Activated CD4-positive, alpha-beta T cell treated with anti-CD3 and anti-CD28 coated beads for 24 hours (primary cell): ENCODE measurements around the gene TSSC4.

Experiments
- DNase-seq, 2 donors: peaks; one replicate each; pipeline ENCODE4 v3.0.0-alpha.2; 2020; ENCODE audit warnings: low read depth in 2 of 2

The TSSC4 gene

DNA sequence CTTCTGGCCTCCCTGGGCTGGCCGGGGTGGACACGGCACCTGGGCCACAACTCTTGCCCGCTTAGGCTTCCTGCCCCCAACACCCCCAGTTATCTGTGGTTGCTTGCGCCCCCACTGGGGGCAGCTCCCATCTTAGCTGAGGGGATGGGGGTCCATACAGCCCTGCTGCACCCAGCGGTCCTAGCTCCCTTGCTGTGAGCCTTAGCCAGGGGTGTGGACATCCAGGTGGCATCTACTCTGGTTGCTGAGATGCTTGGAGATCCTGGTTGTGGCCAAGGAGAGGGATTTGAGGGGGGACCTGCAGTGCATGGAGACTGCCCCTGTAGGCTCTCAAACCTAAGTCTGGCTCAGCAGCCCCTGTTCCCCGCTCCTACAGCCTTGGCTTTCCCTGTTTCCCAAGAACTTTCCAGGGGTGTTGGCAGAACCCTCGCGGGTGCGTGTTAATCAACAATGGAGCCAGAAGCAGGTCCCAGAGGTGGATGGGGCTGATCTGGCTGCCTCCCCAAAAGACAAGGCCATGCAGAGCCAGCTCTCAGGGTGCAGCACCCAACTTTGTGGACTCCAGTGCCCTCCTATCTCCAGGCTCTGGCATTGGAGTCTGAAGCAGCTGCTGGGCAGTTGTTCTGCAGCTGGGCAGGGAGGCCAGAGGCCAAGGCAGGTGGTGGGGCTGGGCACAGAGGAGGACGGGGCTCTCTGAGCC, 47.6 kb downstream of the TSSC4 start:
- DNase-seq, result no peak

DNA sequence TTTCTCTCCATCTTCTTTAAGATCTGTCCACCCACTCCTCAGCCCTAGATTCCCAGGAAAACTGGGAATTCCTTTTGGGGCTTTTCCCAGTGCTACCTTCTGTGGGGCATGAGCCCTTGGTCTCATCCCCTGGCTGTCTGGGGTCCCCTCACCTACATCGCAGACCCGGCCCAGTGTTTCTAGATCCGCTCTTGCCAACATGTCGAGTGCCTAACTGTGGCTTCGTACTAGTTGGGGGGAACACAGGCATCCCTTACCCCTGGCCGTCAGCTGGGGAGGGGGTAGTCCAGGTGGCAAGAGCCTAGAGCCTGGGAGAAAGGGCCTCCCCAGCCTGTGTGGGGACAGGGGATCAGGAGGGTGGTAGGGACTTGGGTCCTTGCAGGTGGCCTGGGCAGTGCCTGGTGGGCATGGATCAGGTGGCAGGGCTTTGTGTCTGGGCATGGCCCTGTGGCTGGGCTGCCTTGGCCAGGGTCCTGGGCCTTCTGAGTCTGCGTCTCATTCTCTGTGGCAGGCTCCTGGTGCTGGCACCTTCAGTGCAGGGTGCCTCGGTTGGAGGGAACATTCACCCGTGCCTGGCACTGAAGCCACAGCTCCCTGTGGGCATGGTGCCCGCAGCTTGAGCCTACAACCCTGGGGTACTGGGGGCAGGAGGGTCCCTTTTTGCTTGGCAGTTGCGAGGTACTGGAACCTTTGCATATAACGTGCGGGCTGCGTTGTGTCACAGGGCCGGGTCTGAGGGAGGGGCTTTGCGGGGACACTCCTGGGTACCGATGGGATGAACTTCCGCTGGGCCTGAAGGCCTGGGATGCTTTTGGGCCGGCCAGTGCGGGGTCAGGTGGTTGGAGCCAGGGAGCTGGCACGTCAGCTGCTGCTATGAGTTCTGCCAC, 48.4 kb downstream of the TSSC4 start:
- DNase-seq, result no peak

DNA sequence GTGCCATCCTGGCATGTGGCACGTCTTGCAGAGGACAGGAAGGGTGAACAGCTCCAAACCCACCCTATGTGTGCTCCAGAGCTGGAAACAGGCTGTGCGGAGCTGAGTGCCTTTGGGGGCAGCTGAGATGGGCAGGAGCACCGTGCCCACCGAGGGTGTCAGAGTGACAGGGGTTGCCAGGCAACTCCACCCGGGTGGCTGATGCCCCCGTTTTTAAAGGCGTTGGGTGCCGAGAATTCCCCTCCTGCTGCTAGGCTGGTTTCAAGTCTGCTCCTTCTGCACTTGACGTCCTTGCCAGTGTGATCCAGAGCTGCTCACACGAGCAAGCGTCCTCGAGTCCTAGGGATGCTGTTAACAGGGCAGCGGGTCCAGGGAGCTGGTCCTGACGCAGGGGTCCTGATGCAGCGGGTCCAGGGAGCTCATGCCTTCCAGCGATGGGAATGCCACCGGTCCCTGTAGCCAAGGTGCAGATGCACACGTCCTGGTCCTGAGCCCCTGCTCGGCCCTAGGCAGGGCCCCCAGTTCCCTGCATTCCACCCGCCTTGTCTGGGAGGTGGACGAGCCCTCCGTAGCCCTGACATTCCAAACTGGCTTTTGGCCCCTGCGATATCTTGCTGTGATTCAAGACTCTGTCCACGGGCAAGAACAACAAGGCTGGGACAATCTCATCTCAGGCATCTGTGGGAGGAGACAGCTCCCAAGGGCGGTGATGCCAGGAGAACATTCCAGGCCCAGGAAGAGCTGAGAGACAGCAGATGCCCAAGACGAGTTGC, 49.2 kb downstream of the TSSC4 start:
- no peak for DNase-seq

DNA sequence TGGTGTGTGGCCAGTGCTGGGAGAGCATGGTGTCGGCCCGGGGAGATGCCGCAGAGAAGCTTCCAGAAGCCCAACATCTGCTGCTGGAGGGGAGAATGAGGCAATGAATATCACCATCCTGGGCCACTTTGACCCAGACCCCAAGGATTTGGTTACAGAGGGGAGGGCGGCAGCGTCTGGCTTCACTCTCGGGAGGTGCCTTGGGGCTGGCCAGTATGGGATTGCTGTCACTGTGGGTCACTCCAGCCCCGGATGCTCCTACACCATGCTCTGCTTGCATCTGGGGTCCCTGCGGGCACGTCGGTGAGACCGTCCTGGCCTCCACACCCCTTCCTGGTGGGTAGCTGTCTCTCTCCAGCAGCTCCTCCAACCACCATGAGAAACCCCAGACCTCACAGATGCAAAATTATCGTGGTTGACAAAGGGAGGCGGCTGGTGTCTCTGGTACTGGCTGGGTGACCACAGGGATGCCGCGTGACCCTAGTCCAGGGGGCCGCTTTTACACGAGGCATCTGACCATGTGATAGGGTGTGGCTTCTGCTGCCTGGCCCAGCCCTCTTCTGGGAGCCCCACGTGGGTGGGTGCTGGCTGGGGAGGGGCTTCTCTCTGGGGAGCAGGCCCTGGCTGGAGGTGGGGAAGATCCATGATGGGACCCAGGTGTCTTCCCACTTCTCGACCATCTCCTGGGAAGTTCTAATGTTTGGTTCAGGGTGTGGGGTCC, 49.9 kb downstream of the TSSC4 start:
- DNase-seq, result no peak

DNA sequence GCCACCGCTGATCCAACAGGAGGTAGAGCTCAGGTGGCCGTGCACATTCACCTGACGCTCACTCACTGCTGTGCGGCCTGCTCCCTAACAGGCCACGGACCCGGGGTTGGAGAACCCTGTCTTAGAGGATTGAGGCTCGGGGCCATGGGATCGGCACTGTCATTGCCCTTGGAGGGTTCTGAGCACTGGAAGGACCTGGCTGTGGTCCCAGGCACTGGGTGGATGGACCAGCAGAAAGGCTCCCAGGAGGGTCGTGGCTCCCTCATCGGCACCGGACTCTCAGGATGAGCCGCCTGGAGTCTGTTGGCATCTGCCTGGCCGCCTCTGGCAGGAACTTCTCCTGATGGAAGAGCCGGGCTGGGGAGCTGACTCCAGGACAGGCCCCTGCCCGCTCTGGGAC, 50.8 kb downstream of the TSSC4 start:
- no peak for DNase-seq

DNA sequence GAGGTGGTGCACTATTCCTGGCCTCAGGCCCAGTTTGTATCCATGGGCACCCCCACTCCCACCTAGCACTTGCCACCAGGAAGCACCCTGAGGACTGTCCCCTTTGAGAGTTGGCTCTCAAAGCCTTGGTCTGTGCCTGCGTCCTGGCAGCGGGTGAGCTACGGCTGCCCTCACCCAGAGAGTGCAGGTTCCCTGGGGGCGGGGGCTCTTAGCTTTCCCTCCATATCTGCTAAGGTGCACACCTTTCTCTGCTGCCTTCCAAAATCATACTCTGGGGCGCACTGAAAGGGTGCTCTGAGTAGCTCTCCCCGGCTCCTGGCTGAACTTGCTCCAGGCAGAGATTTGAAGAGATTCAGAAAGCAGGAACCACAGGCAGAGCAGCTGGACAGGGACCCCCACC, 51.4 kb downstream of the TSSC4 start:
- no peak for DNase-seq

DNA sequence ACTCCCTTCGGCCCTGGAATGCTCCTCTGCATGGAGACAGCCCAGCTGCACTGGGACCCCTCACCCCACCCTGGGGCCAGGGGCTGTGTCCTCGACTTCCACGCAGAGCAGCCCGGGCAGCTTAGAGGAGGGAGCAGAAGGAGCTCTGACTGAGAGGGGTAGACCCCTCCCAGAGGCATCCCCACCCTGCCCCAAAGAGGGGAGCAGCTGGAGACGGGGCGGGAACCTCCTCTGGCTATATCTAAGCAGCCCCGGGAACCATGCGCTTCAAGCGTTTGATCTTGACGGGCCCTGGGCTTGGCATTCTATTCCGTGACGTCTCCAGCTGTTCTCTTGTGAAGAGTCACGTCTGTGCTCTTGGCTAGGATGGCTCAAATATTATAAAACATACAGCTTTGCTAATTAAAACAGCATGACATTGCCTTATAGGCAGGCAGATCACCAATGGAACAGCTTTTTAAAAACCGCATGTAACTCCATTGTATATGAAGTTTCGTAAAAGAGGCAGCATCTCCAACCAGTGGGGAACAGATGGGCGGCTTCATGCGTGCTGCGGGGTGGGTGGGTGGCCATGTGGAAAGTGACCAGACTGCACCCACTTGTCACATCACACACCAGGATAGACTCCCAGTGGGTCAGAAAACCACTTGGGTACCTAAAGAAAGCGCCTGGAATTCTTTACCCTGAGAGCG, 51.9 kb downstream of the TSSC4 start:
- DNase-seq, result no peak

DNA sequence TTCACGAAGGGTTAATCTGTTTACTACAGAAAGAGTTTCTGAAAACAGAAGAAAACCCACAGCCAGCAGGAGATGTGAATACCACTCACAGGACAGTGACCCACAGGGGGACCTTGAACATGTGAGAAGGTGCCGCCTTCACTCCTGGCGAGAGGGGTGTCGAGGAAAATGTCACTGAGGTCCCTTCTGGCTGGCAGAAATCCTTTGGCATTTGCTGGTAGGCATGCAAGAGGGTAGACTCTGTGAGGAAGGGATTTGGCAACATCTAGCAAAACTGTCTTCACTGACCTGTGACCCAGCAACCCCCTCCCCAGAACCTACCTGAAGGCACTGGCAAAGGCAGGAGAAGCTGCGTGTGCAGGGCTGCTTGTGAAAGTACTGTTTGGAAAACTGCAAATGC, 52.9 kb downstream of the TSSC4 start:
- no peak for DNase-seq
